GM19240 (cell line): Measurements from ENCODE around the gene WNT3A.
"Not testable (repeated sequence)": the region's sequence is repeated elsewhere in the genome, so short reads cannot be mapped to it uniquely, and the experiment has no call there.

Experiments used
- DNase-seq: peaks from one replicate; pipeline ENCODE4 v3.0.0; 2011; ENCODE audit warnings: low spot score; ENCODE audit not compliant: insufficient read length

The WNT3A gene, protein sequence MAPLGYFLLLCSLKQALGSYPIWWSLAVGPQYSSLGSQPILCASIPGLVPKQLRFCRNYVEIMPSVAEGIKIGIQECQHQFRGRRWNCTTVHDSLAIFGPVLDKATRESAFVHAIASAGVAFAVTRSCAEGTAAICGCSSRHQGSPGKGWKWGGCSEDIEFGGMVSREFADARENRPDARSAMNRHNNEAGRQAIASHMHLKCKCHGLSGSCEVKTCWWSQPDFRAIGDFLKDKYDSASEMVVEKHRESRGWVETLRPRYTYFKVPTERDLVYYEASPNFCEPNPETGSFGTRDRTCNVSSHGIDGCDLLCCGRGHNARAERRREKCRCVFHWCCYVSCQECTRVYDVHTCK

DNA sequence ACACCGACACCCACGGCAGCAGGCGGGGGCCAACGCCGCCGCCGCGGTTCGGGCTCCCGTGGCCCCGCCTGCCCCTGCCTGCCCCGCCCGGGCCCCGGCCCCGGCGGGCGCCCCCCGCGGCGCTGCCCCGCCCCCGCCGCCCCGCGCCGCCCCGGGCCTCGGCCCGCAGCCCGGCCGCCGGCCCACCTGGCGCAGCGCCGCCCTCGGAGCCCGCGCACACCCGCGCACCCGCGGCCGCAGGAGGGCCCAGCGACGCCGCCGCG, at the start of gene WNT3A:
Gene WNT3A, plus strand, starts transcription at position 213 of the 263 bp plus-strand sequence. CDS start 131 bp downstream, outside the sequence.
- no peak for DNase-seq

DNA sequence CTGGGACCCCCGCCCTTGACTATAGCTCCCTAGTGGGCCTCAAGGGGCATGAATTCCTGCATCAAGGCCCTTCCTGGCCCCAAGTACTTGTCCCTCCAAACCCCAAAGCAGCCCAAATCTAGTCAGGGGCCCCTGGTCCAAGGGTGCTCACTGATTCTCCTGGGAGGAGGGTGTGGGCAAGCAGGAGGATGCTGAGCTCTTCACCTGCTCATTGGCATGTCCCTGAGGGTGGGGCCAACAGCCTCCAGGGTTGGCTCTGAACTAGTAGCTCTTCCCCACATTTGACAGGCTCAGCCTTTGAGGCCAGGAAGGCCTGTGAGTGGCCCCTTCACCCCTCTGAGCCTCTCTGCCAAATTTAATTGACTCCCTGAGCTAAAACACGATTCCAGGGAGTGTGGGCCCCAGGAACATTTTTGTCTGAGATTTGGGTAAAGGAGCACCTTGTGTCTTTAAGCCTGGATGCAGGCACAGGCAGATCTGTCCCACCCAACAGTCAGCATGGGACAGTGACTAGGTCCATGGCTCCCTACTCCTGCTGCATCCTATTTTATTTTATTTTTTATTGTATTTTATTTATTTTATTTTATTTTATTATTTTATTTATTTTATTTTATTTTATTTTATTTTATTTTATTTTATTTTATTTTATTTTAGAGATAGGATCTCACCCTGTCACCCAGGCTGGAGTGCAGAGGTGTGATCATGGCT, 48.0 kb upstream of the WNT3A start:
- no peak for DNase-seq

DNA sequence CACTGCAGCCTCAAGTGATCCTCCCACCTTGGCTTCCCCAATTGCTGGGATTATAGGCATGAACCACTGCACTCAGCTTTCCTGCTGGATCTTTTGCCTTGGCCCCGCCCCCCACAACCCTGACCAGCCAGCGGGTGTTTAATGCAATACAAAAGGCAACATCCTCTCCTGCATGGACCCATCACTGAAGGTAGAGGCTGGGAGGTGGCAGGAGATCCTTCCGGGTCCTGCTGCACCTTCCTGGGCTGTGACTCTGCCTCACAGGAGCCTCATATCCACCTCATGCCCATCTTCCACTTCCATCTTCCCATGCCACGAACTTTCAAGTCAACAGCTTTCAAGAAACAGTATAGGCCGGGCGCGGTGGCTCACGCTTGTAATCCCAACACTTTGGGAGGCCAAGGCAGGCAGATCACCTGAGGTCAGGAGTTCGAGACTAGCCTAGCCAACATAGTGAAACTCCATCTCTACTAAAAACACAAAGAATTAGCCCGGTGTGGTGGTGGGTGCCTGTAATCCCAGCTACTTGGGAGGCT, 47.4 kb upstream of the WNT3A start:
- no peak for DNase-seq

DNA sequence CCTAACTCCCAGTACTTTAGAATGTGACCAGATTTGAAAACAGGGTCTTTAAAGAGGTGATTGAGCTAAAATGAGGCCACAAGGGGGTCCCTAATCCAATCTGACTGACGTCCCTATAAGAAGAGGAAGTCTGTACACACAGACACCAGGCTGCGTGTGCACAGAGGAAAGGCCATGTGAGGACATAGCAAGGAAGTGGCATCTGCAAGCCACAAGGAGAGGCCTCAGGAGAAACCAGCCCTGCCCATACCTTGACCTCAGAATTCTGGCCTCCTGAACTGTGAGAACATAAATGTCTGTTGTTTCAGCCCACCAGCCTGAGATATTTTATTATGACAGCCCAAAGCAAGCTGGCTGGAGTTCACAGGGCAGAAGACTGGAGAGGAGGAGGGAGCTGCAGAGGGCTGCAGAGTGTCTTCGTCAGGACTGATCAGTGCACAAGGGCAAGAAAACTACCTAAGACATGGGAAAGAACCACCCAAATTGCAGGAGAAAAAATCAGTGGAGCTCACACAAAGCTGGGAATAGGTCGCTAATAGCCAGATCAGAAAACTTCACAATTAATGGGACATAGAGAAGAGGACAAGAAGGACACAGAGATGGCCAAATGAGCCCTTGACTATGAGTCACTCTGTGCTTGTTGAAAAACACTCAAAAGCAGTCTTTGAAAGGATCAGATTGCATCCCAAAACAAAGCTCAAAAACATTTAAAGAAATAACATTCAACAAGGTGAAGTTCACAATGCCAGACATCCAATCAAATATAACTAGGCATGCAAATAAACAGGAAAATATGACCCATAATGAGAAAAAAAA, 44.9 kb upstream of the WNT3A start:
- DNase-seq: no peak

DNA sequence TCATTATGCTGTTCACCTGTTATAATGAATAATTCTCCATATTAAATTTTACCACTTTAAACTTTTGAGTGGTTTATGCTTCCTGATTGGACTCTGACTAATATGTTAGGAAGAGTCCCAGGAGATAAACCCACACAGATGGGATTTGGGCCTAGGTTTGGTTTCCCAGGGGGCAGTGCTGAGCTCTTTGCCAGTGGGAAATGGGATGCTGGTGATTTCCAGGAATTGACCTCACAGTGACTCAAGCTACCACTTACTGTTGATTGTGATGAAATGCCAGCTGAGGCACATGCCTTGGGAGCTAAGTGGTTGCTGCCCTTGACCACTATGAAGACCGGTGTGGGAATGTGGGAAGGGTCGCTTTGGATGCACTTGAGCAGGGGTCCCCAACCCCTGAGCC, 40.1 kb upstream of the WNT3A start:
- not testable (repeated sequence) for DNase-seq

DNA sequence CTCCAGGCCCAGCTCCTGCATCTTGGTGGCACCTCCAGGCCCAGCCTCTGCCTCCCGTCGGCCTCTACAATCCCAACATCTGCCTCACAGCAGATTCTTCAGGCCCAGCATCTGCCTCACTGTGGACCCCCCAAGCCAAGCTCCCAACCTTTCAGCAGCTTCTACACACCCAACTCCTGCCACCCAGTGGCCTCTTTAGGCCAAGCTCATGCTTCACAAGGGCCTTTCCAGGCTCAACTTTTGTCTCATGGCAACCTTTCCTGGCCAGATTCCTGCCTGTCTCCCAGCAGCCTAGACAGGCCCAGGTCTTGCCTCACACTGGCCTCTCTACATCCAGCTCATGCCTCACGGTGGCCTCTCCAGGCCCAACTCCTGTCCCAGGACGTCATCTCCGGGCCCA, 39.0 kb upstream of the WNT3A start:
- DNase-seq: not testable (repeated sequence)

DNA sequence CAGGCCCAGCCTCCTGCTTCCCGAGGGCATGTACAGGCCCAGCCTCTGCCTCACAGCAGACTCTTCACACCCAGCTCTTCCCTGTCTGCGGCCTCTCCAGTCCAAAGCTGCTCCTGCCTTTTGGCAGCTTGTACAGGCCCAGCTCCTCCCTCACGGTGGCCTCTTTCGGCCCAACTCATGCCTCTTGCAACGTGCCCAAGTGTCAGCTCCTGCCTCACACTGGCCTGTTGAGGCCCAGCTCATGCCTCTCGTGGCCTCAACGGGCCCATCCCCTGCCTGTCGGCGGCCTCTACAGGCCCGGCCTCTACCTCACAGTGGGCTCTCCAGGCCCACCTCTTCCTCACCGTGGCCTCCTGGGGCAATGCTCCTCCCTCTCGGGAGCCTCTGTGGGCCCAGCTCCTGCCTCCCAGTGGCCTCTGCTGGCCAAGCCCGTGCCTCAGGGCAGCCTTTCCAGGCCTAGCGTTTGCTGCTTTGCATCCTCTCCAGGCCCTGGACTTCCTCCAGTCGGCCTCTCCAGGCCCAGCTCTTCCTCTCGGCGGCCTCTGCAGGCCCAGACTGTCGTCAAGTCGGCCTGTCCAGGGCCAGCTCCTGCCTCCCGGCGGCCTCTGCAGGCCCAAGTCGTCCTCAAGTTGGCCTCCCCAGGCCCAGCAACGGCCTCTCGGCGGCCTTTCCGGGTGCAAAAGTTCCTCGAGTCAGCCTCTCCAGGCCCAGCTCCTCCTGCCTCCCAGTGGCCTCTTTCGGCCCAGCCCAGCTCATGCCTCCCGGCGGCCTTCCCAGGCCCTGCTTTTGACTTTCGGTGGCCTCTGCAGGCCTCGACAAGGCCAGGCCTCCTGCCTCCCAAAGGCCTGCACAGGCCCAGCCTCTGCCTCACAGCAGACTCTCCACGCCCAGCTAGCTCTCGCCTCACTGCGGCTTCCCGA, 36.5 kb upstream of the WNT3A start:
- DNase-seq: not testable (repeated sequence)

DNA sequence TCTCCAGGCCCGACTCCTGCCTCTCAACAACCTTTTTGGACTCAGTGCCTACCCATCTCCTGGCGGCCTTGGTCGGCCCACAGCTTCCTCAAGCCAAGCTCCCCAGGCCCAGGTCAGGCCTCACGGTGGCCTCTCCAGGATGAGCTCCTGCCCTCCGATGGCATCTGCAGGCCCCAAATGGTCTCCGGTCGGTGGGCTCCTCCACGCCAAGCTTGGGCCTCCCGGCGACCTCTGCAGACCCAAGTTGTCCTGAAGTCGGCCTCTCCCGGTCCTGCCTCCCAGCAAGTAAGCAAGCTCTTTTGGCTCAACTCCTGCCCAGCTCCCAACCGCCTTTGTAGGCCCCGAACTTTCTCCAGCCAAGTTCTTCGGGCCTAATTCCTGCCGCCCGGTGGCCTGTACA, 35.6 kb upstream of the WNT3A start:
- not testable (repeated sequence) for DNase-seq

DNA sequence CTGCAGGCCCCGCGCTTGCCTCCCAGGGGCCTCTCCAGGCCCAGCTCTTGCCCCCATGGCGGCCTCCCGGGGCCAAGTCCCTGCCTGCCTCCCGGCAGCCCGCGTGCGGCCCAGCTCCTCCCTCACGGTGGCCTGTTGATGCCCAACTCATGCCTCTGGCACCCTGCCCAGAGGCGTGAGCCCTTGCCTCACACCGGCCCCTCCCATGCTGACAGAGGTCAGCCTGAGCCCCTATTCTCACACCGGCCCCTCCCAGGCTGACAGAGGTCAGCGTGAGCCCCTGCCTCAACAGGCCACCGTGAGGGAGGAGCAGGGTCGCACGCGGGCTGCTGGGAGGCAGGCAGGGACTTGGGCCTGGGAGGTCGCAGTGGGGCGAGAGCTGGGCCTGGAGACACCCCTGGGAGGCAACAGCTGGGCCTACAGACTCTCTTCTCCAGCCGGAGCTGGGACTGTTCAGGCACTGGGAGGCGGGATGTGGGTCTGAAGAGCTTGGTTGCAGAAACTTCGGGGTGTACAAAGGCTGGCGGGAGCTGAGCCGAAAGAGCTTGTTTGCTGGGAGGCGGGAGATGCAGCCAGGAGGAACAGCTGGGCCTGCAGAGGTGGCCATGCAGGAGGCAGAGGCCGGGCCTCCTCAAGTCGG, 35.0 kb upstream of the WNT3A start:
- not testable (repeated sequence) for DNase-seq

DNA sequence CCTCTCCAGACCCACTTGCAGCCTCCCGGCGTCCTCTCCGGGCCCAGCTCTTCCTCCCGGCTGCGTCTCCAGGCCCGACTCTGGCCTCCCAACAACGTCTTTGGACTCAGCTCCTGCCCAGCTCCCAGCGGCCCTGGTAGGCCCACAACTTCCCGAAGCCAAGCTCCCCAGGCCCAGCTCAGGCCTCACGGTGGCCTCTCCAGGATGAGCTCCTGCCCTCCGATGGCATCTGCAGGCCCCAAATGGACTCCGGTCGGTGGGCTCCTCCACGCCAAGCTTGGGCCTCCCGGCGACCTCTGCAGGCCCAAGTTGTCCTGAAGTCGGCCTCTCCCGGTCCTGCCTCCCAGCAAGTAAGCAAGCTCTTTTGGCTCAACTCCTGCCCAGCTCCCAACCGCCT, 34.5 kb upstream of the WNT3A start:
- not testable (repeated sequence) for DNase-seq

DNA sequence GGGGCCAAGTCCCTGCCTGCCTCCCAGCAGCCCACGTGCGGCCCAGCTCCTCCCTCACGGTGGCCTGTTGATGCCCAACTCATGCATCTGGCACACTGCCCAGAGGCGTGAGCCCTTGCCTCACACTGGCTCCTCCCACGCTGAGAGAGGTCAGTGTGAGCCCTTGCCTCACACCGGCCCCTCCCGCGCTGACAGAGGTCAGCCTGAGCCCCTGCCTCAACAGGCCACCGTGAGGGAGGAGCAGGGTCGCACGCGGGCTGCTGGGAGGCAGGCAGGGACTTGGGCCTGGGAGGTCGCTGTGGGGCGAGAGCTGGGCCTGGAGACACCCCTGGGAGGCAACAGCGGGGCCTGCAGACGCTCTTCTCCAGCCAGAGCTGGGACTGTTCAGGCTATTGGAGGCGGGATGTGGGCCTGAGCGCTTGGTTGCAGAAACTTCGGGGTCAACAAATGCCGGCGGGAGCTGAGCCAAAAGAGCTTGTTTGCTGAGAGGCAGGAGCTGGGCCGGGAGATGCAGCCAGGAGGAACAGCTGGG, 33.9 kb upstream of the WNT3A start:
- not testable (repeated sequence) for DNase-seq

DNA sequence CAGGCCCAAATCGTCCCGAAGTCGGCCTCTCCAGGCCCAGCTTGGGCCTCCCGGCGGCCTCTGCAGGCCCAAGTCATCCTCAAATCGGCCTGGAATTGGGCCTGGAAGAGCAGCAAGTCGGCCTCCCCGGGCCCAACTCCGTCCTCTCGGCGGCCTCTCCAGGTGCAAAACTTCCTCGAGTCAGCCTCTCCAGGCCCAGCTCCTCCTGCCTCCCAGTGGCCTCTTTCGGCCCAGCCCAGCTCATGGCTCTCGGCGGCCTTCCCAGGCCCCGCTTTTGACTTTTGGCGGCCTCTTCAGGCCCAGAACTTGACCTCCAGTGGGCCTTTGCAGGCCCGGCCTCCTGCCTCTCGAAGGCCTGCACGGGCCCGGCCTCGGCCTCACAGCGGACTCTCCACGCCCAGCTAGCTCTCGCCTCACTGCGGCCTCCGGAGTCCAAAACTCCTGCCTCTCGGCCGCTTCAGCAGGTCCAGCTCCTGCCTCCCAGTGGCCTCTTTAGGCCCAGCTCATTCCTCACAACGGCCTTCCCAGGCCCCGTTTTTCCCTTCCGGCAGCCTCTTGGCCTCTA, 33.0 kb upstream of the WNT3A start:
- not testable (repeated sequence) for DNase-seq

DNA sequence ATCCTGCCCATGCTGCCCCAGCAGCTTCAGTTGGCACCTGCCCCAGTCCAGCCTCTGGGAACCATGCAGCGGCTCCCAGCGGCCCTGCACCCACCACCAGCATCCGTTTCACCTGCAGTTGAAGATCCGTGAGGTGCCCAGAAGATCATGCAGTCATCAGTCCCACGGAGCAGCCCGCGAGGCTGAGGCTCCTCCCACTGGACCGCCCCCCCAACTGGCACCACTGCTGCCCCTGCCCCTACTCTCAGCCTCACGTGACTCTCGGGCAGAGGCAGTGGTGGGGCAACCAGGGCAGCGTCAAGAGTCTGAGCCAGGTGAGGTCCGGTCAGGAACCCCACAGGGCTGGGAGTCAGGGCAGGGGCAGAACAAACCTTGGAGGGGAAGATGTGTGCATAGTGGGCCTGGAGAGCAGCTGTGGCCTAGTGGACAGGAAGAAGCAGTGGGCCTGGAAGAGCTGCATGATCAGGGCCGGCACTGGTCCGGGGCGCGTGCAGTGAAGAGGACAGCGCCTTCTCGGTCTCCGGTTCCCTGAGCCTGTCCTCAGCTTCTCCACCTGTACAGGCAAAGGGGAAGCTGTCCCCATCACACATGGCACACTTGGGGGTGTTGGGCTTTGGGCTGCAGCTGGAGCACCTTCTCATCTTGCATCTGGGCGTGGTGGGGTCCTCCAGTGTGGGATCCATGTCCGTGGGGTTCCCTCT, 31.1 kb upstream of the WNT3A start:
- not testable (repeated sequence) for DNase-seq

DNA sequence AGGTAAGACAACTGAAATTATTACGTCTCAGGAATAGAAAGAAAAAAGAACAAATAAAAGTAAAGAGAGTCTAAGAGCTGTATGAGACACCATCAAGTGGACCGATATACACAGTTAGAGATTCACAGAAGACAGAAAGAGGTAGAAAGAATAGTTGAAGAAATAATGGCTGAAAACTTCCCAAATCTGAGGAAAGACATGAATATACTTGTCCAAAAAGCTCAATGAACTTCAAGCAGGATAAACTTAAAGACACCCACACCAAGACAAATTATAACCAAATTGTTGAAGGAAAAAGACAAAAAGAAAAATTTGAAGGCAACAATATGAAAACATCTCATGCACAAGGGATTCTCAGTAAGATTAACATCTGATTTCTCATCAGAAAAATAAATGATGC, 19.6 kb upstream of the WNT3A start:
- DNase-seq: no peak

DNA sequence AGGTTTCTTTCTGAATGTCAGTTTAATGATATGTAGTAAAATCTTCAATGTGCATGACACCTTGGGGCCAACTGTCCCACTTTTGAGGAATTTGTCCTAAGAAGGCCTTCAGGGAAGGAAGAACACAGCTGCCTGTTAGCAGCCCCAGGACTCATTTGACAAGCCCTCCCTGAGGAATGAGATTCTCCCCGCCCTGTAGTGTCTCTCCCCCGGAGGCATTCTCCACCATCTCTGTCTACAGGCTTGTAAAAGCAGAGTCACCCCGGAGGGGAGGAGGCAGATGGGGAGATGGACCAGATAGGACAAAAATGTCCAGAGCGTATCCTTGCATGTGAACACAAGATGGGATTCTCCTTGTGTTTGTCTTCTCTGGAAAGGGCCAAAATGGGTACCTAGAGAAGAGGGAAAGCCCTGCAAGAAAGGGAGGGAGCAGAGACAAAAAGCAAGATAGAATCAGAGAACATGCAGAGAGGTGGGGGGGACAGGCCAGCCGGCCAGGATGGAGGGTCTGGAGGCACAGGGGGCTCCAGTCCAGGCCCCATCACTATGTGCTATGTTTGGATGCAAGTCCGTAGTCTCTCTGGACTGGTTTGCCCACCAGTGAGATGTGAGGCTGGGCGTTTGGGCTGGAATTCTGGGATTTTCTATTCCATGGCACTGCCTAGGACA, 12.0 kb upstream of the WNT3A start:
- no peak for DNase-seq

DNA sequence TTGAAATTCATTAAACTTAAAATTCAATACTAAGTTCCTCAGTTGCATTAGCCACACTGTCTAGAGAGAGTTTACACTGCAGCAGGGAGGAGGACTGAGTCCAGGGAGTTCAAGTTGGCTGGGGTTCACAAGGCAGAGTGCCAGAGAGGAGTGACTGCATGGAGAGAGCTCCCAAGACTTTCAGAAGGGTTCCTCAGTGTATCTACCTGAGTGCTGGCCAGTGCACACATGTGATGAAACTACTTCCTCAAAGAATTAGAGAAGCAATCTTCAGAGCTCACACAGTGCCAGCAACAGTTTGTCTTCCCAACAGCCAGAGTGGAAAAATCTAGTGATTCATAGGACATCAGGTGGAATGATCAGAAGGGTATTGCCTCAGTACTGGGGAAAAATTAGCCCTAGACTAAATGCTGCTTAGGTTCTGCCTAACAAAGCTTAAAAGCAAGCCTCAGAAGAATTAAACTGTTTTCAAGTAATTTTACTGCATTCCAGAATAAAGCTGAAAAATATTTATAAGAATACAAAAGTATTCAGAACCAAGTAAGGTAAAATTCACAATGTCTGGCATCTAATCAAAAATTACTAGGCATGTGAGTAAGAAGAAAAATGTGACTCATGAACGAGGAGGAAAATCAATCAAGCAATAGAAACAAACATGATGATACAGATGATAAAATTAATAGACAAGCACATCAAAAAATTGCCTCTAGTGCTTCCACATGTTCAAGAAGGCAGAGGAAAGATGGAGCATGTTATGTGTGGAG, 10.4 kb upstream of the WNT3A start:
- no peak for DNase-seq

DNA sequence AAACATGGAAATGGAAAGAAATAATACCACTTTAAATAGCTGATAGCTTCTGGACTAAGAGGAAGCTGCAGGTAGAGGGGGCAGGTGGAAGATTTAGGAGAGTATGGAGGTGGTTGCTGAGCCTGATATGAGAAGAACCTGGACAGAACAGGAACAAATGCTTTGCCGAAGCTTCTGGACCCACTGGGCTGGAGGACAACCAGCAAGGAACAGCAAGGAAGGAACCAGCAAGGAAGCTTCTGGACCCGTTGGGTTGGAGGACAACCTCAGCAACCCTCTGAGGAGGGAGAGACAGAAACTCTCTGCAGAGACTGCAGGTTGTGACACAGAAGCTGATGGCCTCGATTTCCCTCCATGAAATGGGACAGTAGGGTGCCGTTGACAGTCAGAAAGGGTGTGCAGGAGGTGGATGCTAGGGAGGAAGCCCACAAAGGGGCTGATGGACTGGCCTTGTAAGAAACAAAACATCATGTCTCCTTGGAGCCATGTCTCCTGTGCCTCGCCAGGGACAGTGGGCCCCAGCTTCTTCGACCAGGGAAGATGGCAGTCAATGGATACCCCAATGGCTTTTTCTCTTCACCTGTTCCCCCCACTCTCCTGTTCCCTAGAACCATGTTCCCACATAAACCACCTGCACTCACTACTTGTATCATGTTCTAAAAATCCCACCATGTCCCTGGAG, 8.3 kb upstream of the WNT3A start:
- no peak for DNase-seq
